ENCODE results near the gene AIPL1. TPM values are rescaled to one million over a fixed set of nuclear protein-coding genes. Genes with fewer than 3 reads are reported as not detected.

The AIPL1 gene
- total and polyA plus RNA-seq, 2 experiments from 2014 or later = not detected

DNA sequence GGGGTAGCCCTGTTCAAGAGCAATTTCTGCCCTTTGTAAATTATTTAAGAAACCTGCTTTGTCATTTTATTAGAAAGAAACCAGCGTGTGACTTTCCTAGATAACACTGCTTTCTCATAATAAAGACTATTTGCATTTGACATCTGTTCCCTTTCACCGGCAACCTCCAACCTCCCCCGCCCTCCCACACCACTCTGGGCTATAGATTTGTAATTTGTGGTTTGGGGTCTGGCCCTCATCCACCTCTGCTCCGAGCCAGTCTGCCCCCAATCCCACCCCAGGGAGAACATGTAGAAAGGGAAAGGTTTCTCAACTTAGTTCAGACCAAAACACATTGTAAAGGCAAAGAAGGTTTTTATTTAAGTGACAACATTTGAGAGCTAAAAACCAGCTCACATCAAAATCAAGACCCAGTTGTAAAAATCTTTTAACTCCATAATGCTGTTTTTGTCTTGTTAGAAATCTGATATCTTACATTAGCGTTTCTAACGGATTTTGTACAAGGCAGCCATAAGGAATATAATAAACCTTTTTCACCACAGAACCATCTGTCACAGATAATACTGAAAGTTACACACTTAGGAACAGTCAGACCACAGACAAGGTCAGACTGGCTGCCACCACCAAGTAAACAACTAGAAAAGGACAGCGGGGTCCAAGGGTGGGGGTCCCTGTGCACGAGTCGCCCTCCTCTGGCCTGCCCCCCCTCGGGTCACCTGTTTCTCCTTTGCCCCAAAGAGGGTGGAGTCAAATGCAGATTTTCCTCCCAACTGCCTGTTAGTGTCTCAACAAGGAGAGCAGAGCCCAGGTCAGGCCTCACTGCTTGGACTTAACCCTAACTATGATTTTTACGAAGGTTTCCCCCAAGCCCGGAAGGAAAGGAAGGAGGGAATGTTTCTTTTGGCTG is 16.3 kb upstream of the AIPL1 start:
- Histone ChIP-seq H3K27ac (no peak overlapping the region), H3K27me3 (no peaks in the 10 kb centered on the region), H3K36me3 (no peaks in the 10 kb centered on the region), H3K9me3 (ENCODE audit: low read depth) (no peaks in the 10 kb centered on the region), H3K4me1 (ENCODE audit: low read depth) (no peaks in the 10 kb centered on the region), H3K4me3 (no peak overlapping the region)
- peak in 1 of 2 donors; percentile 59 for DNase-seq (ENCODE audit: low read depth in 1 of 2, low spot score in 1 of 2)
- TF ChIP-seq, protein P1, sequence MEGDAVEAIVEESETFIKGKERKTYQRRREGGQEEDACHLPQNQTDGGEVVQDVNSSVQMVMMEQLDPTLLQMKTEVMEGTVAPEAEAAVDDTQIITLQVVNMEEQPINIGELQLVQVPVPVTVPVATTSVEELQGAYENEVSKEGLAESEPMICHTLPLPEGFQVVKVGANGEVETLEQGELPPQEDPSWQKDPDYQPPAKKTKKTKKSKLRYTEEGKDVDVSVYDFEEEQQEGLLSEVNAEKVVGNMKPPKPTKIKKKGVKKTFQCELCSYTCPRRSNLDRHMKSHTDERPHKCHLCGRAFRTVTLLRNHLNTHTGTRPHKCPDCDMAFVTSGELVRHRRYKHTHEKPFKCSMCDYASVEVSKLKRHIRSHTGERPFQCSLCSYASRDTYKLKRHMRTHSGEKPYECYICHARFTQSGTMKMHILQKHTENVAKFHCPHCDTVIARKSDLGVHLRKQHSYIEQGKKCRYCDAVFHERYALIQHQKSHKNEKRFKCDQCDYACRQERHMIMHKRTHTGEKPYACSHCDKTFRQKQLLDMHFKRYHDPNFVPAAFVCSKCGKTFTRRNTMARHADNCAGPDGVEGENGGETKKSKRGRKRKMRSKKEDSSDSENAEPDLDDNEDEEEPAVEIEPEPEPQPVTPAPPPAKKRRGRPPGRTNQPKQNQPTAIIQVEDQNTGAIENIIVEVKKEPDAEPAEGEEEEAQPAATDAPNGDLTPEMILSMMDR (IDR thresholded peaks at IDR 0.05; ENCODE audit: low read depth, low read length) = no peak

DNA sequence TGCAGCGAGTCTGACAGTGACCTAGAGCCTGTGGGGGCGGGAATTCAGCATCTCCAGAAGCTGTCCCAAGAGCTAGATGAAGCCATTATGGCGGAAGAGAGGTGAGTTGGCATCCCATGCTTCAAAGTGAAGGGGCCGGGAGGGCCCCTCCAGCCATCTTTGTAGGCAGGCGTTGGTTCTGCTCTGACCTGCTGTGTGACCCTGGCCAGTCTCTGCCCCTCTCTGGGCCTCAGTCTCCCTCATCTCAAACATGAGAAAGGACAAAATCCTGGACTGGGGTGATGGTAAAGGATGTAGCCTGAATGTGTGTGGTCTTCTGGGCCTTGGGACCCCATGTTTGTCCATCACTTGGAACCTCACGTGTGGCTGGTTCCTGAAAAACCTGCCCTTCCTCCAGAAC is 14.4 kb upstream of the AIPL1 start:
- no peaks in the 10 kb centered on the region for H3K36me3 ChIP-seq
- no peak overlapping the region for H3K27ac ChIP-seq
- TF ChIP-seq, protein P1 (IDR thresholded peaks at IDR 0.05; ENCODE audit: low read depth, low read length) = no peak
- H3K9me3 ChIP-seq (ENCODE audit: low read depth) = no peaks in the 10 kb centered on the region
- no peaks in the 10 kb centered on the region for H3K27me3 ChIP-seq
- DNase-seq (ENCODE audit: low read depth in 1 of 2, low spot score in 1 of 2) = no peak
- no peaks in the 10 kb centered on the region for H3K4me1 ChIP-seq (ENCODE audit: low read depth)
- H3K4me3 ChIP-seq = no peak overlapping the region

DNA sequence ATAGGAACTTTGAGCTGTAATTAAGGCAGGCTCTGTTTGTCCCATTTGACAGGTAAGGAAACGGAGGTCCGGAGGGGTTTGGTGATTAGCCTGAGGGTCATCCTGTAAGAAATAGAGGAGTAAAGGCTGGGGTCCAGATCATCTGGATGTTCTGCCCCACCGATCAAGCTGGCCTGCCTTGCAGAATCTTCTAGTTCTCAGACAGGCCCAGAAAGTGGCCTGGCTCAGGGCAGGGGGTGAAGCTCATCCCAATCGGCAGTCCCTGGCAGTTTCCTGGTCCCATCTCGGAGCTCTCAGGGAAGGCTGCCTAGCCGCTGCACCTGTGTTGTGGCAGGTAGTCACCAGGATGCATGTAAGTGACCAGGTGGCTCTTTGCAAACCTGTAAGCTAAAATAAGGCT is 13.6 kb upstream of the AIPL1 start:
- H3K9me3 ChIP-seq (ENCODE audit: low read depth) = no peaks in the 10 kb centered on the region
- H3K36me3 ChIP-seq = no peaks in the 10 kb centered on the region
- H3K4me1 ChIP-seq (ENCODE audit: low read depth) = no peaks in the 10 kb centered on the region
- TF ChIP-seq, protein P1 (IDR thresholded peaks at IDR 0.05; ENCODE audit: low read depth, low read length) = no peak
- no peak overlapping the region for H3K4me3 ChIP-seq
- no peak for DNase-seq (ENCODE audit: low read depth in 1 of 2, low spot score in 1 of 2)
- no peaks in the 10 kb centered on the region for H3K27me3 ChIP-seq
- no peak overlapping the region for H3K27ac ChIP-seq

DNA sequence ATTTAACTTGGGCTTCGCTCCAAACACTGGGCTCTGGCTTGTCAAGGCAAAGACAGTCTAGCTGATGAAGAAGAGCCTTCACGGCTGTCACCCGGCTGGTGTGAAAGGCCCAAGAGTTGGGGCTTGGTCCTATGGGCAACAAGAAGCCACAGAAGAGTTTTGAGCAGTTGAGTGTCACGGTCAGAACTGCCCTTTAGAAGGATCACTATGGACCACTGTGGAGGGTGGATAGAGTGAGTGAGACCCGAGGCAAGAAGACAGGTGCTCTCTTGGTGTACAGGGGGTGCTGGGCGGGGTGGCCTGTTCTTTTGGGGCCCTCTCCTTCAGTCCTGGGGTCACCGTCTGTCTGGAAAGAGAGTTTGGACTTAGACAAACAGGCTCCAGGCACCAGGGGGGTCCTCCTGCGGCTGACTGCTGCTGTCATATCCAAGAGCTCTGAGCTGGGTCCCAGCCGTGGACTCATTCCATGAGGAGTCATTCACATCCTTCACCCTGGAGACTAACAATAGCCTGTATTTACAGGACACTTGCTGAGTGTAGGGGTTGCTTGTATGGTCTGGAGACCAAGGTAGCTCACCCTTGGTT is 11.7 kb upstream of the AIPL1 start:
- DNase-seq (ENCODE audit: low read depth in 1 of 2, low spot score in 1 of 2) = no peak
- H3K36me3 ChIP-seq = no peaks in the 10 kb centered on the region
- no peak overlapping the region for H3K27ac ChIP-seq
- no peak overlapping the region for H3K4me3 ChIP-seq
- no peaks in the 10 kb centered on the region for H3K9me3 ChIP-seq (ENCODE audit: low read depth)
- no peaks in the 10 kb centered on the region for H3K4me1 ChIP-seq (ENCODE audit: low read depth)
- TF ChIP-seq, protein P1 (IDR thresholded peaks at IDR 0.05; ENCODE audit: low read depth, low read length) = no peak
- no peaks in the 10 kb centered on the region for H3K27me3 ChIP-seq

DNA sequence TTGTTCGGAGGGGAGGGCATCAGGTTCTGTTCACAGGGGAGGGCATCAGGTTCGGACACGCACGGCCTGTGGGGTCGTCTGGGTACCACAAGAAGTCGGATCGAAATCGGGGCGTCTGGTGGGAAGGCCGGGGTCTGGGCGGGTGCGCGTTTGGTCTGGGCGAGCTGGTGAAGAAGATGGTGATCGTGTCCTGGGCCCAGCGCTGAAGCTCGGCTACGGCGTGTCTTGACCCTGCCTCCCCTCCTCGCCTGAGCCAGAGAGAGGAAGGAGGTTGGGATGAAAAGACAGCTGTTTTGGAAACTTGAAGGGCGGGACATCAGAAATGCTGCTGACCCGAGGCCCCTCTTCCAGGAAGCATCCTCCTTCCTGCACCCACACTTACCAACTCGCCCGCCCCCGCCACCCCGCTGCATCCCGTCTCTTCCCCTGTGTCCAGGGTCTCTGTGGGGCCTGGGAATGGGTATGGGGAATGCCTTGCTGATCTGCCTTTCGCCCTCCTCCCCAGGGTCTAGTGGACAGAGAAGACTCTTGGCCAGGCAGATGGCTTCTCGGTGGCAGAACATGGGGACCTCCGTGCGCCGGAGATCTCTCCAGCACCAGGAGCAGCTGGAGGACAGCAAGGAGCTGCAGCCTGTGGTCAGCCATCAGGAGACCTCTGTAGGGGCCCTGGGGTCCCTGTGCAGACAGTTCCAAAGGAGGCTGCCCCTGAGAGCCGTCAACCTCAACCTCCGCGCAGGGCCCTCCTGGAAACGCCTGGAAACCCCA is 9.8 kb upstream of the AIPL1 start:
- no peak for DNase-seq (ENCODE audit: low read depth in 1 of 2, low spot score in 1 of 2)
- H3K4me3 ChIP-seq = peak overlapping the region; percentile 30

More for the DNA sequence above, 9.8 kb upstream of the AIPL1 start:
- Histone ChIP-seq H3K9me3 (ENCODE audit: low read depth) (no peaks in the 10 kb centered on the region), H3K27ac (no peak overlapping the region), H3K36me3 (no peaks in the 10 kb centered on the region), H3K27me3 (no peaks in the 10 kb centered on the region), H3K4me1 (ENCODE audit: low read depth) (no peaks in the 10 kb centered on the region)
- TF ChIP-seq, protein P1 (IDR thresholded peaks at IDR 0.05; ENCODE audit: low read depth, low read length) = no peak

Data from cardiac muscle cell (in vitro differentiated cells and primary cell).